ENCODE results near the gene DCAF17. TPM values are rescaled to one million over a fixed set of nuclear protein-coding genes. Genes with fewer than 3 reads are reported as not detected.

DCAF17 gene
- total and polyA plus RNA-seq, 2 of the 13 experiments (the other 11 are each of a cell fraction or from before 2014, with no cell fraction given), result 13.7 to 30.0 TPM

DNA sequence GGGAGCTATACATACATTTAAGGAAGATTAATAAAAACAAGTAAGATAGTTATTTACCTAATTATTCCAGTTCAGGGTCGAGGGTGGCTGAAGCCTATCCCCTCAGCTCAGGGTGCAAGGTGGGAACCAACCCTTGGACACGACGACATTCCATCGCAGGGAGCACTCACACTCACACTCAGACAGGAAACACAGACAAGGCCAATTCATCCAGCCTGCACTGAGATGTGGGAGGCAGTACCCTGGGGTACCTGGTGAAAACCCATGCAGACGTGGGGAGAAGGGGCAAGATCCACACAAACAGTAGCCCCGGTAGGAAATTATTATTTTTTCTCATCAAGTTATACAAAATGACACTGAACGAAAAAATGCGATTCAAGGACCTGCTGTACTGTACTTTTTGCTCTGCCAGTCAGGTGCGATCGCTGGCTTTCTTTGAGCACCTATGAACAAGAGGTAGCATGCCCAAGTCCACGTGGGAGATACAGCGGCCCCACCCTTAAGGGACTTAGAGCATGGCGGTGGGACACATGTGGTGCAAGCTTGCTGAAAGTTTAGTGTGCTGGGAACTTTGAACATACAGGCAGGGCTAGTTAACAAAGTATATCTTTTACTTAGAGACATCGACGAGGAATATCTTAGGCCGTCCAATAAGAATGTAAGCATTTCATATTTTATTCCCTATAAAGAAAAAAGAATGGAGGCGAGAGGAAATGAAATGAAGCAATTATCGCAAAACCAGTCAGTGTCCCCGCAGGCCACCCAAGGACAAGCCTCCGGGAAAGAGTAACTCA is 860 bp upstream of the DCAF17 start (continued):
- TF ChIP-seq SNAI1 (CRISPR knock-in tag; IDR thresholded peaks at IDR 0.05; ENCODE audit: borderline replicate concordance) (no peak), ZNF546 (CRISPR knock-in tag; conservative IDR thresholded peaks at IDR 0.05) (no peak), CHD2 (IDR thresholded peaks at IDR 0.05; ENCODE audit: low read depth, low read length) (no peak), NFKBIZ (CRISPR knock-in tag; IDR thresholded peaks at IDR 0.05) (no peak), MTA3 (CRISPR knock-in tag; IDR thresholded peaks at IDR 0.05) (no peak), TEAD2 (CRISPR knock-in tag; IDR thresholded peaks at IDR 0.05) (no peak), RFXAP (CRISPR knock-in tag; IDR thresholded peaks at IDR 0.05; ENCODE audit: borderline replicate concordance) (no peak), DNMT3B (CRISPR knock-in tag; conservative IDR thresholded peaks at IDR 0.05) (no peak; the same call in 1 of the 2 replicates), ZNF547 (CRISPR knock-in tag; IDR thresholded peaks at IDR 0.05) (no peak), ZXDC (CRISPR knock-in tag; IDR thresholded peaks at IDR 0.05) (no peak), ZBED4 (CRISPR knock-in tag; IDR thresholded peaks at IDR 0.05; ENCODE audit: borderline replicate concordance) (no peak), ZNF670 (CRISPR knock-in tag; IDR thresholded peaks at IDR 0.05; ENCODE audit: borderline replicate concordance) (no peak; the same call in 1 of the 2 replicates), SMAD1 (CRISPR knock-in tag; IDR thresholded peaks at IDR 0.05; ENCODE audit: borderline replicate concordance, low read depth) (no peak), ZNF382 (CRISPR knock-in tag; IDR thresholded peaks at IDR 0.05; ENCODE audit: borderline replicate concordance) (no peak), NFYB (CRISPR knock-in tag; IDR thresholded peaks at IDR 0.05) (no peak), CHD4 (IDR thresholded peaks at IDR 0.05; ENCODE audit: borderline replicate concordance, low read length) (0 out of 2 replicates have a peak, but pooled peaks have one; percentile 38)
- TF ChIP-seq, protein P1, sequence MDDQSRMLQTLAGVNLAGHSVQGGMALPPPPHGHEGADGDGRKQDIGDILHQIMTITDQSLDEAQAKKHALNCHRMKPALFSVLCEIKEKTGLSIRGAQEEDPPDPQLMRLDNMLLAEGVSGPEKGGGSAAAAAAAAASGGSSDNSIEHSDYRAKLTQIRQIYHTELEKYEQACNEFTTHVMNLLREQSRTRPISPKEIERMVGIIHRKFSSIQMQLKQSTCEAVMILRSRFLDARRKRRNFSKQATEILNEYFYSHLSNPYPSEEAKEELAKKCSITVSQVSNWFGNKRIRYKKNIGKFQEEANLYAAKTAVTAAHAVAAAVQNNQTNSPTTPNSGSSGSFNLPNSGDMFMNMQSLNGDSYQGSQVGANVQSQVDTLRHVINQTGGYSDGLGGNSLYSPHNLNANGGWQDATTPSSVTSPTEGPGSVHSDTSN (CRISPR knock-in tag; IDR thresholded peaks at IDR 0.05; ENCODE audit: borderline replicate concordance), result no peak
- TF ChIP-seq, protein P2, sequence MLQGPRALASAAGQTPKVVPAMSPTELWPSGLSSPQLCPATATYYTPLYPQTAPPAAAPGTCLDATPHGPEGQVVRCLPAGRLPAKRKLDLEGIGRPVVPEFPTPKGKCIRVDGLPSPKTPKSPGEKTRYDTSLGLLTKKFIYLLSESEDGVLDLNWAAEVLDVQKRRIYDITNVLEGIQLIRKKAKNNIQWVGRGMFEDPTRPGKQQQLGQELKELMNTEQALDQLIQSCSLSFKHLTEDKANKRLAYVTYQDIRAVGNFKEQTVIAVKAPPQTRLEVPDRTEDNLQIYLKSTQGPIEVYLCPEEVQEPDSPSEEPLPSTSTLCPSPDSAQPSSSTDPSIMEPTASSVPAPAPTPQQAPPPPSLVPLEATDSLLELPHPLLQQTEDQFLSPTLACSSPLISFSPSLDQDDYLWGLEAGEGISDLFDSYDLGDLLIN (CRISPR knock-in tag; IDR thresholded peaks at IDR 0.05; ENCODE audit: borderline replicate concordance), result no peak
